PC-3 (cell line): ENCODE measurements around the gene SLC35G4. TPM values are rescaled to one million over a fixed set of nuclear protein-coding genes. Genes with fewer than 3 reads are reported as not detected.
"Not testable (repeated sequence)": the region's sequence is repeated elsewhere in the genome, so short reads cannot be mapped to it uniquely, and the experiment has no call there.

ENCODE experiments used
- ATAC-seq: fragments of 200-7000 bp; cut with Tn5 transposase; 2 replicates; pipeline ENCODE4 v1.9.1; 2020; ENCODE audit warnings: mild to moderate bottlenecking, moderate library complexity
- Bru-seq: library from RNA; stranded (reverse); fragments of 400-500 nt; gene quantifications from one replicate; lab custom pipeline; 2021; lab: Mats Ljungman, UMichigan
- BruChase-seq, 2 experiments: library from RNA; stranded (reverse); fragments of 400-500 nt; gene quantifications; one replicate each; lab custom pipeline; 2021; lab: Mats Ljungman, UMichigan
- BruUV-seq: library from RNA; stranded (reverse); fragments of 400-500 nt; replicated peaks from 2 replicates; lab custom pipeline; 2021; lab: Mats Ljungman, UMichigan
- CTCF ChIA-PET: fragments of 300-600 bp; sonication (Branson Sonifier 250); formaldehyde crosslinking; loops from one replicate; lab custom pipeline; 2022; ENCODE audit warnings: antibody characterized with exemption; lab: Charles Lee
- POLR2A ChIA-PET: fragments of 300-600 bp; sonication (Branson Sonifier 250); formaldehyde crosslinking; loops from one replicate; lab custom pipeline; 2022; ENCODE audit warnings: antibody characterized with exemption; ENCODE audit not compliant: unreplicated experiment; lab: Charles Lee
- DNase-seq: peaks from one replicate; pipeline ENCODE4 v3.0.0-alpha.2; 2015
- H2AFZ ChIP-seq: fragments of 300-600 bp; sonication (generic); 2 replicates; pipeline ENCODE4 v1.6.0; 2016; ENCODE audit warnings: antibody characterized with exemption, low read length
- H3F3A ChIP-seq: fragments of 300-600 bp; sonication (generic); one replicate; pipeline ENCODE4 v1.6.0; 2017; ENCODE audit warnings: antibody characterized with exemption, low read length, control low read depth, mild to moderate bottlenecking; ENCODE audit not compliant: unreplicated experiment
- H3K27ac ChIP-seq: fragments of 300-600 bp; sonication (generic); 2 replicates; pipeline ENCODE4 v1.5.1; 2016; ENCODE audit warnings: mild to moderate bottlenecking, low read length
- H3K27me3 ChIP-seq: fragments of 300-600 bp; sonication (generic); 2 replicates; pipeline ENCODE4 v1.6.1; 2016; ENCODE audit warnings: low read length, mixed read lengths
- H3K36me3 ChIP-seq: fragments of 300-600 bp; sonication (generic); 2 replicates; pipeline ENCODE4 v1.6.1; 2016; ENCODE audit warnings: low read depth, mixed run types, low read length, mixed read lengths
- H3K4me1 ChIP-seq: fragments of 300-600 bp; sonication (generic); 2 replicates; pipeline ENCODE4 v1.5.1; 2016; ENCODE audit warnings: low read length; ENCODE audit not compliant: insufficient read depth
- H3K4me2 ChIP-seq: fragments of 300-600 bp; sonication (generic); 2 replicates; pipeline ENCODE4 v1.6.0; 2016; ENCODE audit warnings: low read length
- H3K4me3 ChIP-seq: fragments of 300-600 bp; sonication (generic); 2 replicates; pipeline ENCODE4 v1.5.1; 2016; ENCODE audit warnings: mild to moderate bottlenecking, low read length, mixed read lengths
- H3K79me2 ChIP-seq: fragments of 300-600 bp; sonication (generic); 2 replicates; pipeline ENCODE4 v1.6.1; 2017; ENCODE audit warnings: low read length, mixed read lengths
- H3K9ac ChIP-seq: fragments of 300-600 bp; sonication (generic); 2 replicates; pipeline ENCODE4 v1.6.0; 2016; ENCODE audit warnings: mild to moderate bottlenecking, low read length
- H3K9me2 ChIP-seq: fragments of 300-600 bp; sonication (generic); replicated peaks from 2 replicates; pipeline ENCODE4 v1.6.1; 2016; ENCODE audit warnings: mixed run types, low read length, mixed read lengths
- H3K9me3 ChIP-seq: fragments of 300-600 bp; sonication (generic); 2 replicates; pipeline ENCODE4 v1.6.1; 2016; ENCODE audit warnings: low read length, mixed read lengths
- H4K20me1 ChIP-seq: fragments of 300-600 bp; sonication (generic); 2 replicates; pipeline ENCODE4 v1.6.1; 2016; ENCODE audit warnings: low read length, mixed read lengths
- CTCF ChIP-seq: fragments of 300-600 bp; sonication (generic); conservative IDR thresholded peaks from 2 replicates; pipeline ENCODE4 v1.5.1; 2017; ENCODE audit warnings: antibody characterized with exemption, low read depth, mild to moderate bottlenecking, low read length
- EZH2 ChIP-seq: fragments of 300-600 bp; sonication (generic); IDR thresholded peaks from one replicate; pipeline ENCODE4 v1.6.1; 2017; ENCODE audit warnings: antibody characterized with exemption, mild to moderate bottlenecking, low read length; ENCODE audit not compliant: unreplicated experiment
- EZH2phosphoT487 ChIP-seq: fragments of 300-600 bp; sonication (generic); IDR thresholded peaks from 2 replicates; pipeline ENCODE4 v1.6.1; 2018; ENCODE audit warnings: mild to moderate bottlenecking, antibody characterized with exemption, low read length, borderline replicate concordance
- intact Hi-C: fragments of 100-400 bp; cut with micrococcal nuclease; formaldehyde crosslinking; loops from 2 replicates; pipeline ENCODE4 v1.9.0; 2023
- long read RNA-seq: library from polyadenylated mRNA; unstranded; transcript quantifications from one replicate; pipeline ENCODE4 v2.0.0, GENCODE V29; 2021; ENCODE audit not compliant: unreplicated experiment
- total RNA-seq: library from RNA; depleted of rRNA; stranded (reverse); fragments of >200 nt; gene quantifications from 2 replicates; pipeline ENCODE4 v1.2.3, GENCODE V29; 2014; rRNA removed

Gene SLC35G4
- total RNA-seq (not detected in 2 replicates), Bru-seq, nascent RNA (not detected), BruChase-seq, experiment 1, labeled RNA remaining after a 6-hour chase (not detected), BruChase-seq, experiment 2, labeled RNA remaining after a 2-hour chase (not detected)
- long read RNA-seq: 0 reads

- H3K4me2 ChIP-seq, H3K79me2 ChIP-seq, H3K27ac ChIP-seq, POLR2A ChIA-PET, H3F3A ChIP-seq, DNase-seq, BruUV-seq, intact Hi-C loops, H3K36me3 ChIP-seq, H3K4me1 ChIP-seq, H3K4me3 ChIP-seq, CTCF ChIA-PET, H3K9me2 ChIP-seq, H4K20me1 ChIP-seq, H2AFZ ChIP-seq, H3K9me3 ChIP-seq, H3K9ac ChIP-seq, ATAC-seq: not testable (repeated sequence)
- H3K27me3 ChIP-seq: peaks cover 32% of the 10 kb centered on the region
These were observed at the start of gene SLC35G4 for GRCh38 chr18:11609488-11609887. Gene SLC35G4, plus strand, starts transcription at chr18:11609596. Its CDS starts 0 bp downstream, at chr18:11609596.

- no peak overlapping the region for H3K4me3 ChIP-seq
These were observed 48.1 kb upstream of the SLC35G4 start for GRCh38 chr18:11561293-11561692.

GRCh38 chr18:11565716-11566115 is 43.7 kb upstream of the SLC35G4 start:
- H3K36me3 ChIP-seq: no peaks in the 10 kb centered on the region
- H3K4me2 ChIP-seq: no peak overlapping the region
- ChIA-PET POLR2A (no interaction called here), CTCF (no interaction called here)
- no peaks in the 10 kb centered on the region for H3K9me3 ChIP-seq
- peaks cover 94% of the 10 kb centered on the region for H3K27me3 ChIP-seq
- intact Hi-C loops: no loop called here
- no peaks in the 10 kb centered on the region for H3F3A ChIP-seq
- TF ChIP-seq EZH2phosphoT487: no peak
- TF ChIP-seq CTCF: no peak
- TF ChIP-seq EZH2: no peak
- H2AFZ ChIP-seq: no peak overlapping the region
- no TSS peak for BruUV-seq
- H3K4me1 ChIP-seq: no peaks in the 10 kb centered on the region
- no peaks in the 10 kb centered on the region for H3K9me2 ChIP-seq
- no peak overlapping the region for H3K27ac ChIP-seq
- H4K20me1 ChIP-seq: no peaks in the 10 kb centered on the region
- H3K79me2 ChIP-seq: no peaks in the 10 kb centered on the region
- no peak overlapping the region for H3K9ac ChIP-seq
- DNase-seq (no peak), ATAC-seq (no peak)
- H3K4me3 ChIP-seq: no peak overlapping the region

More at GRCh38 chr18:11561293-11561692, 48.1 kb upstream of the SLC35G4 start:
- H3F3A ChIP-seq: no peaks in the 10 kb centered on the region
- ATAC-seq: no peak
- no peaks in the 10 kb centered on the region for H3K36me3 ChIP-seq
- peaks cover 85% of the 10 kb centered on the region for H3K27me3 ChIP-seq
- POLR2A ChIA-PET: interaction anchor here (0.7 kb wide), 1 partner anchor 38 kb away, joined by 11 read pairs; no protein-coding TSS in a partner anchor
- no peak overlapping the region for H3K27ac ChIP-seq
- no peak for DNase-seq
- CTCF ChIA-PET: no interaction called here
- H2AFZ ChIP-seq: no peak overlapping the region
- no peak overlapping the region for H3K9ac ChIP-seq
- no peaks in the 10 kb centered on the region for H3K4me1 ChIP-seq
- no peaks in the 10 kb centered on the region for H3K79me2 ChIP-seq
- H4K20me1 ChIP-seq: no peaks in the 10 kb centered on the region
- intact Hi-C loops: no loop called here
- TF ChIP-seq EZH2 (no peak), EZH2phosphoT487 (no peak), CTCF (no peak)
- no peaks in the 10 kb centered on the region for H3K9me3 ChIP-seq
- no TSS peak for BruUV-seq
- no peaks in the 10 kb centered on the region for H3K9me2 ChIP-seq
- H3K4me2 ChIP-seq: no peak overlapping the region
